ENCODE data around the gene LDHAL6B.

The LDHAL6B gene

DNA sequence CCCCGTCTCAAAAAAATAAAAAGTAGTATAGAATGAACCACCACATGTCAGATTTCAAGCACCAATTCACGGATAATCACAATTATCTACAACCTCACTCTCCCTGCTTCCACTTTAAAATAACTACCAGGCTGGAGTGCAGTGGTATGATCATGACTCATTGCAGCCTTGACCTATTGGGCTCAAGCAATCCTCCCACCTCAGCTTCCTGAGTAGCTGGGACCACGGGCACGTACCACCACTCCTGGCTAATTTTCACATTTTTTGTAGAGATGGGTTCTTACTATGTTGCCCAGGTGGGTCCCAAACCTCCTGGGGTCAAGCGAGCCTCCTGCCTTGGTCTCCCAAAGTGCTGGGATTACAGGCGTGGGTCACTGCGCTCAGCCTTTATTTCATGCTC is 38.1 kb upstream of the LDHAL6B start:
- no peak overlapping the region for H3K4me2 ChIP-seq (ENCODE audit: low read length)

DNA sequence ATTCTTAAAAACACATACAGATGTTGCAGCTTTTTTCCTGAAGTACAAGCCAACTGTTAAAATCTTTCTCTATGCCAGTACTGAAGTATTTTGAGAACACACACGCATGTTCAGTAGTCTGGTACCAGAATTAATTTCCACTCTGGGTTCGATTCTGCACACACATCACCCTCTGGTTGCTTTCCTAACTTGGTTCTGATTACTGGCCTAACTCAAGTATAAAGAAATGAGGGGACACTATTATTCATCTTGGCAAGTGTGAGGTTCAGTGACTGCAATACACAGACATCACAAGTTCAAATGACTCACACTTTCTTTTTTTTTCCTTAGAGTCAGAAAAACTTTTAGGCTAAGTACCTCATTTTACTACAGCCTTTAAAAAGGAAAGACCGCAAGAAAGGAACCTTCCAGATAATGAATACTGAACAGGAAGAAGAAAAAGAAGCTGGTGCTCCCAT is 37.4 kb upstream of the LDHAL6B start:
- Histone ChIP-seq H3K4me3 (ENCODE audit: low read length) (no peak overlapping the region), H3K4me1 (ENCODE audit: control insufficient read depth, low read length) (no peaks in the 10 kb centered on the region), H3K4me2 (ENCODE audit: low read length) (no peak overlapping the region), H3K27ac (ENCODE audit: low read depth, low read length) (no peak overlapping the region), H3K9me3 (ENCODE audit: control insufficient read depth, insufficient read depth, low read length) (no peaks in the 10 kb centered on the region), H3K27me3 (ENCODE audit: control insufficient read depth, low read length) (no peaks in the 10 kb centered on the region), H3K9me2 (replicated peaks; ENCODE audit: control insufficient read depth, low read length) (no peaks in the 10 kb centered on the region), H3K79me2 (ENCODE audit: control insufficient read depth, low read length) (no peaks in the 10 kb centered on the region), H4K20me1 (ENCODE audit: control insufficient read depth, insufficient read depth, low read depth, low read length) (no peaks in the 10 kb centered on the region), H3K36me3 (ENCODE audit: control insufficient read depth, low read length) (peaks cover 25% of the 10 kb centered on the region), H3F3A (ENCODE audit: control insufficient read depth, insufficient read depth) (no peaks in the 10 kb centered on the region)
- TF ChIP-seq EZH2phosphoT487 (IDR thresholded peaks at IDR 0.05; ENCODE audit: borderline replicate concordance, low read length), result no peak
- TF ChIP-seq, protein P1, sequence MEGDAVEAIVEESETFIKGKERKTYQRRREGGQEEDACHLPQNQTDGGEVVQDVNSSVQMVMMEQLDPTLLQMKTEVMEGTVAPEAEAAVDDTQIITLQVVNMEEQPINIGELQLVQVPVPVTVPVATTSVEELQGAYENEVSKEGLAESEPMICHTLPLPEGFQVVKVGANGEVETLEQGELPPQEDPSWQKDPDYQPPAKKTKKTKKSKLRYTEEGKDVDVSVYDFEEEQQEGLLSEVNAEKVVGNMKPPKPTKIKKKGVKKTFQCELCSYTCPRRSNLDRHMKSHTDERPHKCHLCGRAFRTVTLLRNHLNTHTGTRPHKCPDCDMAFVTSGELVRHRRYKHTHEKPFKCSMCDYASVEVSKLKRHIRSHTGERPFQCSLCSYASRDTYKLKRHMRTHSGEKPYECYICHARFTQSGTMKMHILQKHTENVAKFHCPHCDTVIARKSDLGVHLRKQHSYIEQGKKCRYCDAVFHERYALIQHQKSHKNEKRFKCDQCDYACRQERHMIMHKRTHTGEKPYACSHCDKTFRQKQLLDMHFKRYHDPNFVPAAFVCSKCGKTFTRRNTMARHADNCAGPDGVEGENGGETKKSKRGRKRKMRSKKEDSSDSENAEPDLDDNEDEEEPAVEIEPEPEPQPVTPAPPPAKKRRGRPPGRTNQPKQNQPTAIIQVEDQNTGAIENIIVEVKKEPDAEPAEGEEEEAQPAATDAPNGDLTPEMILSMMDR (IDR thresholded peaks at IDR 0.05; ENCODE audit: low read depth, low read length, poor library complexity, severe bottlenecking), result no peak

More for the DNA sequence above, 38.1 kb upstream of the LDHAL6B start:
- Histone ChIP-seq H3F3A (ENCODE audit: control insufficient read depth, insufficient read depth) (no peaks in the 10 kb centered on the region), H3K27me3 (ENCODE audit: control insufficient read depth, low read length) (no peaks in the 10 kb centered on the region), H3K79me2 (ENCODE audit: control insufficient read depth, low read length) (no peaks in the 10 kb centered on the region), H3K27ac (ENCODE audit: low read depth, low read length) (no peak overlapping the region), H3K4me3 (ENCODE audit: low read length) (no peak overlapping the region), H3K9me3 (ENCODE audit: control insufficient read depth, insufficient read depth, low read length) (no peaks in the 10 kb centered on the region), H4K20me1 (ENCODE audit: control insufficient read depth, insufficient read depth, low read depth, low read length) (no peaks in the 10 kb centered on the region), H3K36me3 (ENCODE audit: control insufficient read depth, low read length) (peaks cover 18% of the 10 kb centered on the region), H3K4me1 (ENCODE audit: control insufficient read depth, low read length) (no peaks in the 10 kb centered on the region), H3K9me2 (replicated peaks; ENCODE audit: control insufficient read depth, low read length) (no peaks in the 10 kb centered on the region)
- TF ChIP-seq EZH2phosphoT487 (IDR thresholded peaks at IDR 0.05; ENCODE audit: borderline replicate concordance, low read length), result no peak
- TF ChIP-seq, protein P1 (IDR thresholded peaks at IDR 0.05; ENCODE audit: low read depth, low read length, poor library complexity, severe bottlenecking), result no peak

DNA sequence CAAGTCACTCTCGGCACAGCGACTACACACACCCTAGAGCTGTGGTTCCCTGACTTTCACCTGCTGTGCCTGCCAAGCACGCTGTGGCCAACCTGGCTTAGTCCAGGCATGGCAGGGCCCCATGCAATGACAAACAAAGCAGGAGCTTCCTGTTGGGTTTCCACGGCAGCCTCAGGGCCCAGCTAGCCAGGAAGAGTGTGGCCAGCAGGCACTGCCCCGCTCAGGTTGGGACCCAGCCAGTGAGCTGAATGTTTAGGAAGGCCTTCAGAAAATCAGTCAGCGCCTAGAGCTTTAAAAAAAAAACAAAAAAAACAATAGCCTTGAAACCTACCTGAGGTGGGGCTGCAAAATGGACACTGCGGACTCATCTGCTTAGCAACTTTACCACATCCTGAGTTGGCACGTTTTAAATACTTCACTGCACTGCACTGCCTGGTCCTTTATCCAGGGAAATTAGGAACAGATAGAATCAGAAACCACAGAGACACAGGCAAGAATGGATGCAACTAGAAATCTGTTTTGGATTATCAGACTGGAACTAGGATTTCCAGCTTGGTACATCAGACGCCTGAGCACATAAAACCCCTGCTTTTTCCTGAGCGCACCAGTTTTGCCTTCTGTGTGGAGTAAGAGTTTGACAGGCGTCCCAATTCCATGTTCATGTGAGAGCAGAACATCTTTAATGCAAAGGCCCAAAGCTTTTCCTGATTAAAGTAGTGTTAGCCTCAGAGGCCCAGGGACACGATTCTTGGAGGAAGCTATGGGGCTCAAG is 36.2 kb upstream of the LDHAL6B start:
- Histone ChIP-seq H3F3A (ENCODE audit: control insufficient read depth, insufficient read depth) (no peaks in the 10 kb centered on the region), H3K4me1 (ENCODE audit: control insufficient read depth, low read length) (peaks cover 6% of the 10 kb centered on the region), H4K20me1 (ENCODE audit: control insufficient read depth, insufficient read depth, low read depth, low read length) (no peaks in the 10 kb centered on the region), H3K4me3 (ENCODE audit: low read length) (no peak overlapping the region), H3K27ac (ENCODE audit: low read depth, low read length) (no peak overlapping the region), H3K9me3 (ENCODE audit: control insufficient read depth, insufficient read depth, low read length) (no peaks in the 10 kb centered on the region), H3K36me3 (ENCODE audit: control insufficient read depth, low read length) (peaks cover 26% of the 10 kb centered on the region), H3K9me2 (replicated peaks; ENCODE audit: control insufficient read depth, low read length) (no peaks in the 10 kb centered on the region), H3K27me3 (ENCODE audit: control insufficient read depth, low read length) (no peaks in the 10 kb centered on the region), H3K79me2 (ENCODE audit: control insufficient read depth, low read length) (no peaks in the 10 kb centered on the region), H3K4me2 (ENCODE audit: low read length) (no peak overlapping the region)
- TF ChIP-seq EZH2phosphoT487 (IDR thresholded peaks at IDR 0.05; ENCODE audit: borderline replicate concordance, low read length), result no peak
- TF ChIP-seq, protein P1 (IDR thresholded peaks at IDR 0.05; ENCODE audit: low read depth, low read length, poor library complexity, severe bottlenecking), result no peak

All from DOHH2 (cell line).